NB4 (cell line): ENCODE data around the gene LENG8.

Experiments
- POLR2A ChIP-seq: IDR thresholded peaks from 2 replicates; pipeline ENCODE4 v1.6.1; 2011; ENCODE audit warnings: mild to moderate bottlenecking; ENCODE audit not compliant: insufficient read length; ENCODE audit errors: extremely low read depth
- TF ChIP-seq, protein P1 (sequence below): IDR thresholded peaks from one replicate; pipeline ENCODE4 v1.5.1; 2012; ENCODE audit warnings: low read depth, low read length

DNA sequence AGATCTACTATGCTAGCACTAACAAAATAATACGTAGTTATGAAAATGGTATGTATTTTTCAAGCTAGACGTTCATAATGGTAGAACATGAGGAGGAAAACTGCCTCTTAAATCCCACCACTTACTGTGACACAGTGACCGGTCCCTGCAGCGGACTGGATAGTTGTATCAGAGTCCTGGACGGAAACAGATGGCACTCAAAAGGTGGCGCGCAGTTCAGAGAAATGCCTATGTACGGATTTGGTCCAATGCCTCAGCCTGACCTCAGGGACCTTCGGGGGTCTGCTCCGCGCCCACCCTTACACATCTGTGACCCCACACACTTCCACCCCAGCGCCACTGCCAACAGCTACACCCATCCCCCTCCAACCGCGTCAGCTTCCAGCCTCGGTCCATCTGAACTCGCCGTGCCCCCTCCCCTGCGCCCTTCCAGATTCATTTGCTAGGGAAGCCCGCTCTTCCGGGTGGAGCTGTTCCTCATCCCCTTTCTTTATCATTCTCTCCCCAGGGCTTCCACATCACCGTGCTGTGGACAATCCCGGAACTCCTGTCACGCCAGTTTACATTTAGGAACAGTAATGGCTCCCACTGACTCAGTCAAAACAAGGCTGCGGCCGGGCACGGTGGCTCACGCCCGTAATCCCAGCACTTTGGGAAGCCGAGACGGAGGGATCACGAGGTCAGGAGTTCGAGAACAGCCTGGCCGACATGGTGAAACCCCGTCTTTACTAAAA, 792 bp upstream of the LENG8 start:
- TF ChIP-seq, protein P1, sequence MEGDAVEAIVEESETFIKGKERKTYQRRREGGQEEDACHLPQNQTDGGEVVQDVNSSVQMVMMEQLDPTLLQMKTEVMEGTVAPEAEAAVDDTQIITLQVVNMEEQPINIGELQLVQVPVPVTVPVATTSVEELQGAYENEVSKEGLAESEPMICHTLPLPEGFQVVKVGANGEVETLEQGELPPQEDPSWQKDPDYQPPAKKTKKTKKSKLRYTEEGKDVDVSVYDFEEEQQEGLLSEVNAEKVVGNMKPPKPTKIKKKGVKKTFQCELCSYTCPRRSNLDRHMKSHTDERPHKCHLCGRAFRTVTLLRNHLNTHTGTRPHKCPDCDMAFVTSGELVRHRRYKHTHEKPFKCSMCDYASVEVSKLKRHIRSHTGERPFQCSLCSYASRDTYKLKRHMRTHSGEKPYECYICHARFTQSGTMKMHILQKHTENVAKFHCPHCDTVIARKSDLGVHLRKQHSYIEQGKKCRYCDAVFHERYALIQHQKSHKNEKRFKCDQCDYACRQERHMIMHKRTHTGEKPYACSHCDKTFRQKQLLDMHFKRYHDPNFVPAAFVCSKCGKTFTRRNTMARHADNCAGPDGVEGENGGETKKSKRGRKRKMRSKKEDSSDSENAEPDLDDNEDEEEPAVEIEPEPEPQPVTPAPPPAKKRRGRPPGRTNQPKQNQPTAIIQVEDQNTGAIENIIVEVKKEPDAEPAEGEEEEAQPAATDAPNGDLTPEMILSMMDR = no peak
- TF ChIP-seq POLR2A = no peak
